HepG2 (cell line): ENCODE data around the gene ARL4D. TPM values are rescaled to one million over a fixed set of nuclear protein-coding genes. Genes with fewer than 3 reads are reported as not detected.

ENCODE experiments used
- ATF2 ChIP-seq: sonication (generic); formaldehyde crosslinking; IDR thresholded peaks from 2 replicates; pipeline ENCODE4 v1.4.0; 2020; ENCODE audit warnings: missing genetic modification reagents
- ETV5 ChIP-seq: IDR thresholded peaks from 2 replicates; pipeline ENCODE4 v1.6.1; 2018; ENCODE audit warnings: missing biosample characterization, missing genetic modification reagents, inconsistent platforms, borderline replicate concordance
- FOXP4 ChIP-seq: sonication (generic); formaldehyde crosslinking; IDR thresholded peaks from 2 replicates; pipeline ENCODE4 v1.4.0; 2020; ENCODE audit warnings: missing genetic modification reagents
- MAFG ChIP-seq: sonication (generic); formaldehyde crosslinking; IDR thresholded peaks from 2 replicates; pipeline ENCODE4 v1.5.1; 2020; ENCODE audit warnings: mild to moderate bottlenecking, missing genetic modification reagents
- PATZ1 ChIP-seq: sonication (generic); formaldehyde crosslinking; IDR thresholded peaks from 2 replicates; pipeline ENCODE4 v1.4.0; 2020; ENCODE audit warnings: missing genetic modification reagents
- PRDM10 ChIP-seq: sonication (generic); formaldehyde crosslinking; IDR thresholded peaks from 2 replicates; pipeline ENCODE4 v1.4.0; 2020; ENCODE audit warnings: low read depth, missing genetic modification reagents
- RBAK ChIP-seq: sonication (generic); formaldehyde crosslinking; IDR thresholded peaks from 2 replicates; pipeline ENCODE4 v1.5.1; 2020; ENCODE audit warnings: mild to moderate bottlenecking, missing genetic modification reagents
- REPIN1 ChIP-seq: sonication (generic); formaldehyde crosslinking; IDR thresholded peaks from 2 replicates; pipeline ENCODE4 v1.8.0; 2022; ENCODE audit warnings: missing genetic modification reagents, low read depth, mild to moderate bottlenecking, borderline replicate concordance
- SNAPC5 ChIP-seq: sonication (generic); formaldehyde crosslinking; IDR thresholded peaks from 2 replicates; pipeline ENCODE4 v1.8.1; 2023; ENCODE audit warnings: mild to moderate bottlenecking, missing genetic modification reagents, borderline replicate concordance
- SNRNP70 ChIP-seq: fragments of 200-400 bp; formaldehyde crosslinking; IDR thresholded peaks from 2 replicates; pipeline ENCODE4 v1.6.1; 2017; ENCODE audit warnings: mild to moderate bottlenecking, low read depth, low read length, moderate library complexity
- SRSF1 ChIP-seq: fragments of 200-400 bp; formaldehyde crosslinking; optimal IDR thresholded peaks from 2 replicates; pipeline ENCODE3; 2017; ENCODE audit warnings: mild to moderate bottlenecking, low read depth, low read length, moderate library complexity
- STAG1 ChIP-seq: sonication (generic); formaldehyde crosslinking; IDR thresholded peaks from 2 replicates; pipeline ENCODE4 v1.4.0; 2020; ENCODE audit warnings: missing genetic modification reagents
- TEAD3 ChIP-seq: optimal IDR thresholded peaks from 2 replicates; pipeline ENCODE3; 2016; ENCODE audit warnings: borderline replicate concordance
- ZBTB49 ChIP-seq: sonication (generic); formaldehyde crosslinking; IDR thresholded peaks from 2 replicates; pipeline ENCODE4 v1.4.0; 2020; ENCODE audit warnings: missing genetic modification reagents, borderline replicate concordance
- ZNF24 ChIP-seq: fragments of 450-650 bp; IDR thresholded peaks from 2 replicates; pipeline ENCODE4 v1.6.1; 2017; ENCODE audit warnings: antibody characterized with exemption, mild to moderate bottlenecking
- ZNF30 ChIP-seq: sonication (generic); formaldehyde crosslinking; IDR thresholded peaks from 2 replicates; pipeline ENCODE4 v1.5.0; 2020; ENCODE audit warnings: mild to moderate bottlenecking, missing genetic modification reagents
- ZNF724P ChIP-seq: sonication (generic); formaldehyde crosslinking; IDR thresholded peaks from 2 replicates; pipeline ENCODE4 v1.8.0; 2022; ENCODE audit warnings: missing genetic modification reagents, borderline replicate concordance
- polyA plus RNA-seq, 8 experiments: library from polyadenylated mRNA; depleted of rRNA in 3 of 8; stranded (reverse) in 7 of 8; unstranded in 1 of 8; fragments of >200 nt; fragmentation: Illumina TruSeq in 4 of 8; extraction: Trizol in 4 of 8; gene quantifications; 2 replicates each; pipeline versions ENCODE4 v1.2.1 to v1.2.3, GENCODE V29; 2011 to 2016; ENCODE audit warnings: low read depth in 4 of 8, missing spikeins in 1 of 8, mixed read lengths in 1 of 8; ENCODE audit not compliant: insufficient read depth in 1 of 8
- total RNA-seq, 5 experiments: library from RNA; depleted of rRNA; stranded (reverse); fragments of >200 nt; fragmentation: Illumina TruSeq; extraction: Trizol; gene quantifications; 2 replicates each; pipeline ENCODE4 v1.2.3, GENCODE V29; 2016; ENCODE audit warnings: low read depth in 1 of 5

Gene ARL4D
- total and polyA plus RNA-seq, 2 of the 13 experiments (the other 11 are each of a cell fraction or from before 2014, with no cell fraction given): 9.0 to 25.9 TPM

GRCh38 chr17:43371227-43371821, 27.5 kb upstream of the ARL4D start (continued):
- TF ChIP-seq RBAK (no peak), ATF2 (CRISPR knock-in tag) (no peak), SNRNP70 (no peak), FOXP4 (no peak), ETV5 (CRISPR knock-in tag) (peak; percentile 11; the same call in 1 of the 2 replicates), SNAPC5 (no peak), ZBTB49 (CRISPR knock-in tag) (no peak), ZNF24 (no peak), ZNF724P (CRISPR knock-in tag) (no peak), PATZ1 (CRISPR knock-in tag) (peak; percentile 57), SRSF1 (no peak), MAFG (CRISPR knock-in tag) (no peak), ZNF30 (CRISPR knock-in tag) (no peak), PRDM10 (CRISPR knock-in tag) (0 out of 2 replicates have a peak, but pooled peaks have one; percentile 34), REPIN1 (CRISPR knock-in tag) (no peak), TEAD3 (CRISPR knock-in tag) (peak; percentile 34), STAG1 (CRISPR knock-in tag) (peak; percentile 25; the same call in 1 of the 2 replicates)
